ENCODE measurements around the gene CCL4.

DNA sequence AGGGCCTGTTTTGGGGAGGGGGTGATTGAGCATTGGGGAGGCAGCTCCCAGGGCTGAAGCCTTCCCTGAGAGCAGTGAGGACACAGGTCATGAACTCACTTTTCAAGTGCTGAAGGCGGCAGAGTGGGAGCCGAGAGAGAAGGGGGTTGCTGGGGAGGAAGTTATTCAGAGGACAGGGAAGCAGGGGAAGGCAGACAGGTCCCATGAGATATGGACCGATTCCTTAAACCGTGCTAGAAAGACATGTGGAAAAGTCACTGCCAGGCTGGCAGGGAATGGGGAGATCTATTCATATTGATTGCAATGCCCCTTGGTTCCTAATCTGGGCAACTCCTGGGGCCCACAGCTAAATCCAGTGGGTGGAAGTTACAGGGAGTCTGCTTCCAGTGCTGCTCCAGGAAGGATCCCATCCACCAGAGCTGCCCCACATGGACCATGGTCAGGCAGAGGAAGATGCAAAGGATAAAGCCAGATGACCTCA is 1.1 kb downstream of the CCL4 start:
- TF ChIP-seq, protein P1, sequence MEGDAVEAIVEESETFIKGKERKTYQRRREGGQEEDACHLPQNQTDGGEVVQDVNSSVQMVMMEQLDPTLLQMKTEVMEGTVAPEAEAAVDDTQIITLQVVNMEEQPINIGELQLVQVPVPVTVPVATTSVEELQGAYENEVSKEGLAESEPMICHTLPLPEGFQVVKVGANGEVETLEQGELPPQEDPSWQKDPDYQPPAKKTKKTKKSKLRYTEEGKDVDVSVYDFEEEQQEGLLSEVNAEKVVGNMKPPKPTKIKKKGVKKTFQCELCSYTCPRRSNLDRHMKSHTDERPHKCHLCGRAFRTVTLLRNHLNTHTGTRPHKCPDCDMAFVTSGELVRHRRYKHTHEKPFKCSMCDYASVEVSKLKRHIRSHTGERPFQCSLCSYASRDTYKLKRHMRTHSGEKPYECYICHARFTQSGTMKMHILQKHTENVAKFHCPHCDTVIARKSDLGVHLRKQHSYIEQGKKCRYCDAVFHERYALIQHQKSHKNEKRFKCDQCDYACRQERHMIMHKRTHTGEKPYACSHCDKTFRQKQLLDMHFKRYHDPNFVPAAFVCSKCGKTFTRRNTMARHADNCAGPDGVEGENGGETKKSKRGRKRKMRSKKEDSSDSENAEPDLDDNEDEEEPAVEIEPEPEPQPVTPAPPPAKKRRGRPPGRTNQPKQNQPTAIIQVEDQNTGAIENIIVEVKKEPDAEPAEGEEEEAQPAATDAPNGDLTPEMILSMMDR (IDR thresholded peaks at IDR 0.05): no peak
- TF ChIP-seq POLR2A (IDR thresholded peaks at IDR 0.05; ENCODE audit: low read depth) (no peak), EP300 (IDR thresholded peaks at IDR 0.05) (no peak)

All from esophagus muscularis mucosa (tissue), 4 donors.